ENCODE measurements around the gene MROH2B.

Gene MROH2B

DNA sequence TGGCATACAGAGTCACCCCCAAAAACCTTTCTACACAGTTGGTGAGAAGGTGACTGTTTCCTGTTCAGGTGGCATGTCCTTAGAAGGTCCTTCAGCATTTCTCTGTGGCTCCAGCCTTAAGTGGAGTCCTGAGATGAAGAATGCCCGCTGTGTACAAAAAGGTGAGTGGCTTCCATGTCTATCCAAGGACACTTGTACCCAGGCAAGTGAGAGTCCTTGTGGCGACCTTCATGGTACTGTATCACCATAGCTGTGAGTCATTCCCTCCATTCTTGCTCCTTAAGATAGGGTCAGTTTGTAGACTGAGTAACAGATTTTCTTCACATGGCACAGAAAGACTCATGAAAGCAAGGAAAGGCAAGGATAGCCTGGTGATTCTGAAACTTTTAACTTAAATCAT, 98.7 kb downstream of the MROH2B start:
- no peak for DNase-seq (ENCODE audit: low read depth)

GRCh38 chr5:40962207-40962955, 108.8 kb downstream of the MROH2B start:
- no peak for DNase-seq (ENCODE audit: low read depth)

GRCh38 chr5:40960037-40960436, 111.1 kb downstream of the MROH2B start:
- DNase-seq (ENCODE audit: low read depth) = no peak

DNA sequence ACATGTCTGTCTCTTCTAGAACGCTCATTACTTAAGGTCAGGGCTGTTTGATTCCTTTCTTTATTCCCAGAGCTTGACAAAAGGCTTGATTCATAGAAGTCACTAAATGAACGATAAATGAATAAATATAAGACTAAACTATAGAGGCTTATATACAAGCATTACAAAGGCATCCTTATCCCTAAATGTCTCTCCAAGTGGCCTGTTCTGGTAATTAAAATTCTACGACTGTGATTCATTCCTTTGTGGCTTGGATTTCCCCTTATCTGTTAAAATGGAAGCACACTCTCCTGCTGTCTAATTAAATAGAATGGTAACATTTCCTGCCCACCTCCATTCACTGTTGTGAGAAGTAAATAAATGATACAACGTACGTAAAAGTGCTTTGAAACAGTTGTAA, 112.3 kb downstream of the MROH2B start:
- DNase-seq (ENCODE audit: low read depth) = no peak

DNA sequence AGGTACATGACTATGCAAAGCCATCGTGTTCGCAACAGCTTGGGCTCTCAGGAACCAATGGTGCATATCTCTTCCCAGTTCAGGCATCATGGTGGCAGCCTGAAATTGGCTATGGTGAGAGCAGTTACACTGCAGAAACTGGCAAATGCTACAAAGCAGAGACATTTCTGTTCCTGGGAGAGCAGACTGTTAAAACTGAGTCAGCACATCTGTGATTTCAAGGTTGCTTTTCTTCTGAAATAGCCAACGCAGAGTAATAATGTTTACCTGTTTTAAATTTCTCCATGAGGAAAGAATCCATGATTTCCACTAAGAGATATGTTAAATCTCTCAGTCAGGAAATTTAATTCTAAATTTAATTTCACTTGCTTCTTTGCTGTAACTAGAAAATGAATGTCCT, 114.1 kb downstream of the MROH2B start:
- DNase-seq (ENCODE audit: low read depth) = no peak

DNA sequence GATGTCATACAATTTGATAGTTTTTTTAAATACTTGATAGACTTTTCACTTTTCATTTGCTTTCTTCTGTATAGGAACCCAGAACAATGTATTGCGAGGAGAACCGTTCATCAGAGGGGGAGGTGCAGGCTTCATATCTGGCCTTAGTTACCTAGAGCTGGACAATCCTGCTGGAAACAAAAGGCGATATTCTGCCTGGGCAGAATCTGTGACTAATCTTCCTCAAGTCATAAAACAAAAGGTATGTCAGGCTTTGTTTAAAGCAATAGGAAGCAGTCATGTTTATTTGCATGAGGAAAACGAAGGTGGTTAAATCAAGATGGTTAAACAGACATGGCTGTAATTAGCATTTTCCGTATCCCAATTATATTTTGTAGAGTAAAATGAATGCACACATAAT, 115.8 kb downstream of the MROH2B start:
- DNase-seq (ENCODE audit: low read depth) = no peak
